Colonic mucosa (tissue), 4 donors: ENCODE results near the gene BCAS3. TPM values are rescaled to one million over a fixed set of nuclear protein-coding genes. Genes with fewer than 3 reads are reported as not detected.

Experiments used
- DNase-seq: peaks from one replicate; pipeline ENCODE4 v3.0.0-alpha.2; 2020
- H3K27ac ChIP-seq: fragments of 200-600 bp; one replicate; pipeline ENCODE4 v1.8.0; 2021
- H3K27me3 ChIP-seq: fragments of 200-600 bp; one replicate; pipeline ENCODE4 v1.8.0; 2021
- H3K36me3 ChIP-seq: fragments of 200-600 bp; one replicate; pipeline ENCODE4 v1.8.0; 2021
- H3K4me1 ChIP-seq: fragments of 200-600 bp; one replicate; pipeline ENCODE4 v1.8.0; 2021; ENCODE audit warnings: mild to moderate bottlenecking
- H3K4me3 ChIP-seq: fragments of 200-600 bp; one replicate; pipeline ENCODE4 v1.8.0; 2021
- H3K9ac ChIP-seq, 2 donors: one replicate each; pipeline ENCODE4 v1.7.0; 2013; ENCODE audit warnings: control low read depth in 2 of 2, low read depth in 2 of 2, low read length in 2 of 2
- H3K9me3 ChIP-seq: fragments of 200-600 bp; one replicate; pipeline ENCODE4 v1.8.0; 2021
- intact Hi-C: fragments of 100-400 bp; cut with DNase I; formaldehyde crosslinking; loops from one replicate; pipeline ENCODE4 v1.14.1; 2022
- total RNA-seq, 2 donors: library from RNA; stranded (reverse); fragmentation: NEBNext Ultra II Directional in 1 of 2; extraction: Animal tissue kit (Norgen Biotek cat#: 25700) in 1 of 2; gene quantifications; one replicate each; pipeline ENCODE4 v1.2.1, GENCODE V29; 2021
- TF ChIP-seq, protein P1 (sequence below): fragments of 200-600 bp; IDR thresholded peaks from one replicate; pipeline ENCODE4 v1.8.0; 2022; ENCODE audit warnings: antibody characterized with exemption, mild to moderate bottlenecking
- donor health status: healthy.
- donor health status: DM: no; HTN: no; CAD: no.
- donor health status: DM: no; HTN: no; CAD: no.

The BCAS3 gene
- total RNA-seq, 2 donors from 2014 or later = 11.0 to 17.8 TPM

DNA sequence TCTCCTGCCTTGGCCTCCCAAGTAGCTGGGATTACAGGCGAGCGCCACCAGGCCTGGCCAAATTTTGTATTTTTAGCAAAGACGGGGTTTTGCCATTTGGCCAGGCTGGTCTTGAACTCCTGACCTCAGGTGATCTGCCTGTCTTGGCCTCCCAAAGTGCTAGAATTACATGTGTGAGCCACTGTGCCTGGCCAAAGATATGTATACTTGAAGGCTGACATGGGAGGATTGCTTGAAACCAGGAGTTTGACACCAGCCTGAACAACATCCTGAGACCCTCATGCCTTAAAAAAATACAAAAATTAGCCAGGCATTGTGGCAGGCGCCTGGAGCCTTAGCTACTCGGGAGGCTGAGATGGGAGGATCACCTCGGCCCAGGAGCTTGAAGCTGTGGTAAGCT lies 3.1 kb downstream of the BCAS3 start:
- no peak for DNase-seq
- Histone ChIP-seq H3K27ac (no peak overlapping the region), H3K9ac (no peak overlapping the region), H3K4me1 (peaks cover 3% of the 10 kb centered on the region), H3K4me3 (no peak overlapping the region), H3K36me3 (no peaks in the 10 kb centered on the region), H3K9me3 (no peaks in the 10 kb centered on the region), H3K27me3 (no peaks in the 10 kb centered on the region)
- intact Hi-C loops = no loop called here
- TF ChIP-seq, protein P1, sequence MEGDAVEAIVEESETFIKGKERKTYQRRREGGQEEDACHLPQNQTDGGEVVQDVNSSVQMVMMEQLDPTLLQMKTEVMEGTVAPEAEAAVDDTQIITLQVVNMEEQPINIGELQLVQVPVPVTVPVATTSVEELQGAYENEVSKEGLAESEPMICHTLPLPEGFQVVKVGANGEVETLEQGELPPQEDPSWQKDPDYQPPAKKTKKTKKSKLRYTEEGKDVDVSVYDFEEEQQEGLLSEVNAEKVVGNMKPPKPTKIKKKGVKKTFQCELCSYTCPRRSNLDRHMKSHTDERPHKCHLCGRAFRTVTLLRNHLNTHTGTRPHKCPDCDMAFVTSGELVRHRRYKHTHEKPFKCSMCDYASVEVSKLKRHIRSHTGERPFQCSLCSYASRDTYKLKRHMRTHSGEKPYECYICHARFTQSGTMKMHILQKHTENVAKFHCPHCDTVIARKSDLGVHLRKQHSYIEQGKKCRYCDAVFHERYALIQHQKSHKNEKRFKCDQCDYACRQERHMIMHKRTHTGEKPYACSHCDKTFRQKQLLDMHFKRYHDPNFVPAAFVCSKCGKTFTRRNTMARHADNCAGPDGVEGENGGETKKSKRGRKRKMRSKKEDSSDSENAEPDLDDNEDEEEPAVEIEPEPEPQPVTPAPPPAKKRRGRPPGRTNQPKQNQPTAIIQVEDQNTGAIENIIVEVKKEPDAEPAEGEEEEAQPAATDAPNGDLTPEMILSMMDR = no peak

DNA sequence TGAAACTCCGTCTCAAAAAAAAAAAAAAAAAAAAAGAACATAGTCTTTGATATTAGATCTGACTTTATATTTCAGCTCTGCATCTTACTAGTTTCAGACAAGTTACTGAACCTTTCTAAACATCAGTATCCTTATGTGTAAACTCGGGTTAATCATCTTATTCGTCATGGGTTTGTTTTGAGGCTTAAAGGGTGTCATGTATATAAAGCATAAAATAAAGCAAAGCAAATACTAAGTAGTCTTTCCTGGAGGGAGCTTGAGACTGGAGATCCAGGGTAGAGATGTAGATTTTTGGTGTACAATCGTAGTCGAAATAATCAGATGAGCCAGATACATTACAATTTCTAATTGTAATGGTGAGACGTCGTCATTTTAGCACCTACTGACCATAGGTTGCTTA lies 7.8 kb downstream of the BCAS3 start:
- intact Hi-C loops = no loop called here
- Histone ChIP-seq H3K36me3 (no peaks in the 10 kb centered on the region), H3K27me3 (no peaks in the 10 kb centered on the region), H3K9ac (no peak overlapping the region), H3K27ac (no peak overlapping the region), H3K4me3 (no peak overlapping the region), H3K9me3 (no peaks in the 10 kb centered on the region), H3K4me1 (no peaks in the 10 kb centered on the region)
- TF ChIP-seq, protein P1 = no peak
- no peak for DNase-seq

DNA sequence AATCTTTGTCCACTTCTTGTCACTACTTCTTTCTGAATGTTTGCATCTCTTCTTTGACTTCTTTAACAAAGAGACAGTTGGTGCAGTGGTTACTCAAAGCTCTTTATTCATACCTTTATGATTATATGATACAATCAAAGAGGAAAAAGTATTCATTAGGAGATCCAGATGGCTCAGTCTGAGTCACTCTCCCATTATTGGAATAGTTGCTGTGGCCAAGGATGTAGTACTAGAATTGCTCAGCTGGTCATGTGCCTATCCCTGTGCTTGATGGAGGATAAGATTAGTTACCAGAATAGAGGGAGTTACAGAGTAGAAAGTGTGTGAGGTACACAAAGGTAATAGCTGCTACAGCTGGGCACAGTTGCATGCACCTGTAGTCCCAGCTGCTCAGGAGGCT lies 18.3 kb downstream of the BCAS3 start:
- Histone ChIP-seq H3K27ac (no peak overlapping the region), H3K36me3 (no peaks in the 10 kb centered on the region), H3K9me3 (no peaks in the 10 kb centered on the region), H3K4me3 (no peak overlapping the region), H3K4me1 (no peaks in the 10 kb centered on the region), H3K9ac (no peak overlapping the region), H3K27me3 (no peaks in the 10 kb centered on the region)
- TF ChIP-seq, protein P1 = no peak
- intact Hi-C loops = no loop called here
- no peak for DNase-seq

- no peaks in the 10 kb centered on the region for H3K27me3 ChIP-seq
- H3K9ac ChIP-seq = no peak overlapping the region
- no peaks in the 10 kb centered on the region for H3K4me1 ChIP-seq
- H3K4me3 ChIP-seq = no peak overlapping the region
- intact Hi-C loops = no loop called here
- H3K36me3 ChIP-seq = no peaks in the 10 kb centered on the region
- DNase-seq = no peak
- no peak overlapping the region for H3K27ac ChIP-seq
- TF ChIP-seq, protein P1 = no peak
- H3K9me3 ChIP-seq = no peaks in the 10 kb centered on the region
These were observed 21.4 kb downstream of the BCAS3 start for GRCh38 chr17:60699090-60699489.

DNA sequence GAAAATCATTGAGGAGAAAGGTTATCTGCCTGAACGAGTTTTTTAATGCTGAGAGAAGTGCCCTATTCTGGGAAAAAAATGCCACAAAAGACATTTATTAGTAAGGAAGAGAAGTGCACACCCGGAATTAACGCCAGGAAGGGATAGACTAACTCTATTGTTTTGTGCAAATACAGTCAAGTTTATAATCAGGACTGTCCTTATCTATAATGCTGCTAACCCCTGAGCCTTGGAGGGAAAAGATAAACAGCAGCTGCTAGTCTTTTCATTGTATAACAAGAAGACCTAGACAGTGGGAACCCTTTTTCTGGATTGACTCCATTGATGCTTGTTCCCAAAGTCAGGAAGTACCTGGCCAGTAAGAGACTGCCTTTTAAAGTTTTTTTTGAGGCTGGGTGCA lies 26.5 kb downstream of the BCAS3 start:
- TF ChIP-seq, protein P1 = no peak
- DNase-seq = no peak
- Histone ChIP-seq H3K9ac (no peak overlapping the region), H3K36me3 (no peaks in the 10 kb centered on the region), H3K27me3 (no peaks in the 10 kb centered on the region), H3K27ac (no peak overlapping the region), H3K9me3 (no peaks in the 10 kb centered on the region), H3K4me1 (no peaks in the 10 kb centered on the region), H3K4me3 (no peak overlapping the region)
- intact Hi-C loops = no loop called here

DNA sequence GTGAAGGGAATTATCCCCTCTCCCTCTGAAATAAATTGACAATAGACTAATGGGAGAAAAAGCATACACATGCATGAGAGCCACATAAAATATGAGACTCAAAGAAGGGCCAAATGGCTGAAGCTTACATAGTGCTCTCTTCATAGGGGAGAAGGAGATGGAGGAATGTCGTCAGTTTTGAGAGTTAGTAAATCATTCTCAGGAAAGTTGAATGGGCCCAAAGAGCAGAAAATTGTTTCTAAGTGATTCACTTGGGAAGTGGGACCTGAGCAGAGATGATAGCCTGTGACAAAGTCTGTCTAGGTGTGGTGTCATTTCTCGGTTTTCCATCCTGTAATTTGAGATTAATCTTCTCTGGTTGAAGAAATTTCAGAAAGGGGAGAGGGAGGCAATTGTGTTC lies 35.0 kb downstream of the BCAS3 start:
- H3K36me3 ChIP-seq = no peaks in the 10 kb centered on the region
- no peak overlapping the region for H3K4me3 ChIP-seq
- H3K9ac ChIP-seq = no peak overlapping the region
- H3K9me3 ChIP-seq = no peaks in the 10 kb centered on the region
- TF ChIP-seq, protein P1 = no peak
- intact Hi-C loops = no loop called here
- no peaks in the 10 kb centered on the region for H3K4me1 ChIP-seq
- H3K27me3 ChIP-seq = no peaks in the 10 kb centered on the region
- DNase-seq = no peak
- no peak overlapping the region for H3K27ac ChIP-seq
